IPS-NIHi11 (cell line): ENCODE results near the gene CLSTN2.

Experiments used
- DNase-seq: peaks from one replicate; pipeline ENCODE4 v3.0.0; 2012; ENCODE audit warnings: mixed read lengths, low spot score

The CLSTN2 gene

GRCh38 chr3:140093742-140094141, 158.8 kb downstream of the CLSTN2 start:
- DNase-seq = no peak

GRCh38 chr3:140094487-140094886, 159.5 kb downstream of the CLSTN2 start:
- DNase-seq = no peak

- DNase-seq = no peak
These were observed 161.1 kb downstream of the CLSTN2 start for GRCh38 chr3:140096037-140096436.

- DNase-seq = no peak
These were observed 163.1 kb downstream of the CLSTN2 start for GRCh38 chr3:140097874-140098635.

GRCh38 chr3:140100479-140100878, 165.5 kb downstream of the CLSTN2 start:
- DNase-seq = no peak

- DNase-seq = no peak
These were observed 168.2 kb downstream of the CLSTN2 start for GRCh38 chr3:140103166-140103565.

- DNase-seq = no peak
These were observed 169.1 kb downstream of the CLSTN2 start for GRCh38 chr3:140103986-140104645.

- no peak for DNase-seq
These were observed 179.2 kb downstream of the CLSTN2 start for GRCh38 chr3:140113996-140114788.

GRCh38 chr3:140114789-140115080, 179.8 kb downstream of the CLSTN2 start:
- no peak for DNase-seq

GRCh38 chr3:140117096-140117526, 182.1 kb downstream of the CLSTN2 start:
- no peak for DNase-seq

- DNase-seq = no peak
These were observed 187.2 kb downstream of the CLSTN2 start for GRCh38 chr3:140122183-140122582.

- no peak for DNase-seq
These were observed 193.2 kb downstream of the CLSTN2 start for GRCh38 chr3:140128217-140128616.

- DNase-seq = peak; percentile 64
These were observed 193.6 kb downstream of the CLSTN2 start for GRCh38 chr3:140128631-140129030.

GRCh38 chr3:140129768-140130284, 194.8 kb downstream of the CLSTN2 start:
- DNase-seq = no peak

- no peak for DNase-seq
These were observed 196.9 kb downstream of the CLSTN2 start for GRCh38 chr3:140131895-140132294.

- DNase-seq = no peak
These were observed 199.4 kb downstream of the CLSTN2 start for GRCh38 chr3:140134231-140134965.

GRCh38 chr3:140135461-140135860, 200.5 kb downstream of the CLSTN2 start:
- peak; percentile 26 for DNase-seq

GRCh38 chr3:140143367-140144069, 208.5 kb downstream of the CLSTN2 start:
- no peak for DNase-seq

- no peak for DNase-seq
These were observed 210.5 kb downstream of the CLSTN2 start for GRCh38 chr3:140145528-140145927.

GRCh38 chr3:140146668-140147067, 211.7 kb downstream of the CLSTN2 start:
- DNase-seq = no peak

GRCh38 chr3:140147965-140148490, 213.0 kb downstream of the CLSTN2 start:
- DNase-seq = no peak
